BLaER1 (cell line): ENCODE data around the gene SLC2A9.

Source experiments
- H3K27ac ChIP-seq: shearing (Covaris generic); formaldehyde crosslinking; 2 replicates; pipeline ENCODE4 v1.8.1; 2022
- H3K27me3 ChIP-seq: shearing (Covaris generic); formaldehyde crosslinking; 2 replicates; pipeline ENCODE4 v1.8.1; 2022
- H3K36me3 ChIP-seq: shearing (Covaris generic); formaldehyde crosslinking; 2 replicates; pipeline ENCODE4 v1.8.1; 2022
- H3K4me1 ChIP-seq: shearing (Covaris generic); formaldehyde crosslinking; 2 replicates; pipeline ENCODE4 v1.8.1; 2022
- H3K4me2 ChIP-seq: shearing (Covaris generic); formaldehyde crosslinking; 2 replicates; pipeline ENCODE4 v1.8.1; 2022
- H3K4me3 ChIP-seq: shearing (Covaris generic); formaldehyde crosslinking; 2 replicates; pipeline ENCODE4 v1.8.1; 2022
- H3K9ac ChIP-seq: shearing (Covaris generic); formaldehyde crosslinking; 2 replicates; pipeline ENCODE4 v1.8.1; 2022
- H3K9me3 ChIP-seq: shearing (Covaris generic); formaldehyde crosslinking; 2 replicates; pipeline ENCODE4 v1.8.1; 2022
- H4K20me1 ChIP-seq: shearing (Covaris generic); formaldehyde crosslinking; 2 replicates; pipeline ENCODE4 v1.8.1; 2022
- Cebpa-rat ChIP-seq: shearing (Covaris generic); IDR thresholded peaks from 2 replicates; pipeline ENCODE4 v1.8.1; 2022

SLC2A9 gene

GRCh38 chr4:10011885-10012284 is 9.4 kb downstream of the SLC2A9 start:
- H3K9me3 ChIP-seq = no peaks in the 10 kb centered on the region
- peaks cover 49% of the 10 kb centered on the region for H3K4me1 ChIP-seq
- no peaks in the 10 kb centered on the region for H3K27me3 ChIP-seq
- no peak overlapping the region for H3K4me2 ChIP-seq
- H3K4me3 ChIP-seq = no peak overlapping the region
- H4K20me1 ChIP-seq = no peaks in the 10 kb centered on the region
- no peak for TF ChIP-seq Cebpa-rat
- H3K36me3 ChIP-seq = no peaks in the 10 kb centered on the region
- H3K9ac ChIP-seq = no peak overlapping the region
- H3K27ac ChIP-seq = no peak overlapping the region

GRCh38 chr4:10011277-10011676 is 10.0 kb downstream of the SLC2A9 start:
- Histone ChIP-seq H3K9me3 (no peaks in the 10 kb centered on the region), H4K20me1 (no peaks in the 10 kb centered on the region), H3K4me3 (no peak overlapping the region), H3K4me1 (peaks cover 55% of the 10 kb centered on the region), H3K9ac (no peak overlapping the region), H3K36me3 (no peaks in the 10 kb centered on the region), H3K4me2 (no peak overlapping the region), H3K27me3 (no peaks in the 10 kb centered on the region), H3K27ac (no peak overlapping the region)
- no peak for TF ChIP-seq Cebpa-rat

DNA sequence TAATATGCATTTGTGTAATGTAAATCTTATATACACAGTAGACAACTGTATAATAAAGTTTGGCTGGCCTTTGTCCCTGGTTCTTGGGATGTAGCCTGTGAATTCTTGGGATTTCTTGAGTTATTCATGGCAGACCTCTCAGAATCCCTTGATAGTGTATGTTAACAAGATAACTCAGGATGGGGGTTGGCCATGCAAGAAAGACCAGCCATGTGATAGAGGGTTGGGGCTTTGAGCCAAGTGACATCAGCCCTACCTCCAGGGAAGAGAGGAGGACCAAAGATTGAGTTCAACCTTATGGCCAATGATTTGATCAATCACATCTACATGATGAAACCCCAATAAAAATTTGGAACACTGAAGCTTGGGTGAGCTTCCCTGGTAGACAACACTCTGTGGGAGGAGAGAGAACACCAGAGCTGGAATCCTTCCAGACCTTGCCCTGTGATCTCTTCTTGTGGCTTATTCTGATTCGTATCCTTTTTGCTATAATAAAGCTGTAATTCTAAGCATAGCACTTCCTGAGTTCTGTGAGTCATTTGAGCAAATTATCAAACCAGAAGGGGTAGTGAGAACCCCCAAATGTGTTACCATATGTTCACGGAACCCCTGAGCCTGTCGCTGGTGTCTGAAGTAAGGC is 11.3 kb downstream of the SLC2A9 start:
- Histone ChIP-seq H4K20me1 (no peaks in the 10 kb centered on the region), H3K4me3 (no peak overlapping the region), H3K27me3 (no peaks in the 10 kb centered on the region), H3K36me3 (no peaks in the 10 kb centered on the region), H3K9me3 (no peaks in the 10 kb centered on the region), H3K27ac (no peak overlapping the region), H3K4me1 (peaks cover 58% of the 10 kb centered on the region), H3K4me2 (peak overlapping the region; percentile 42), H3K9ac (no peak overlapping the region)
- TF ChIP-seq Cebpa-rat = no peak

DNA sequence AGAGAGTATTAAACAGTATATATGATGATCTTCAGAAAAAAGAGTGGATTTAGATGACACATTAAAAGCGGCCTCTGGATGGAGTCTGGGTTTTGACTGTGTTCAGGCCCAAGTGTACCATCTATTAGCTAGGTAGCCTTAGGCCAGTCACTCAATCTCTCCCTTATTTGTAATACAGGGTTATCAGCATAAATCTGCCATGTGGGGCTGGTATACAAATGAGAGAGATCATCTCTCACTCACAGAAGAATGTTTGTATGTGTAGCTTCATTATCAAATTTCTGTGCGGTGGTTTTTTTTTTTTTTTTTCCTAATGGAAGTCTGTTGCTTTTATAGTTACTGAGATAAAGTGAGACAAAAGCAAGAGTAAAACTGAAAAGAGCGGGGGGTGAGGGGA is 12.7 kb downstream of the SLC2A9 start:
- no peak overlapping the region for H3K9ac ChIP-seq
- no peak overlapping the region for H3K27ac ChIP-seq
- H4K20me1 ChIP-seq = no peaks in the 10 kb centered on the region
- no peak overlapping the region for H3K4me3 ChIP-seq
- no peak for TF ChIP-seq Cebpa-rat
- H3K27me3 ChIP-seq = no peaks in the 10 kb centered on the region
- H3K4me1 ChIP-seq = peaks cover 45% of the 10 kb centered on the region
- no peaks in the 10 kb centered on the region for H3K9me3 ChIP-seq
- no peaks in the 10 kb centered on the region for H3K36me3 ChIP-seq
- 0 out of 2 replicates have a peak overlapping the region, but pooled peaks have one; percentile 88 for H3K4me2 ChIP-seq

DNA sequence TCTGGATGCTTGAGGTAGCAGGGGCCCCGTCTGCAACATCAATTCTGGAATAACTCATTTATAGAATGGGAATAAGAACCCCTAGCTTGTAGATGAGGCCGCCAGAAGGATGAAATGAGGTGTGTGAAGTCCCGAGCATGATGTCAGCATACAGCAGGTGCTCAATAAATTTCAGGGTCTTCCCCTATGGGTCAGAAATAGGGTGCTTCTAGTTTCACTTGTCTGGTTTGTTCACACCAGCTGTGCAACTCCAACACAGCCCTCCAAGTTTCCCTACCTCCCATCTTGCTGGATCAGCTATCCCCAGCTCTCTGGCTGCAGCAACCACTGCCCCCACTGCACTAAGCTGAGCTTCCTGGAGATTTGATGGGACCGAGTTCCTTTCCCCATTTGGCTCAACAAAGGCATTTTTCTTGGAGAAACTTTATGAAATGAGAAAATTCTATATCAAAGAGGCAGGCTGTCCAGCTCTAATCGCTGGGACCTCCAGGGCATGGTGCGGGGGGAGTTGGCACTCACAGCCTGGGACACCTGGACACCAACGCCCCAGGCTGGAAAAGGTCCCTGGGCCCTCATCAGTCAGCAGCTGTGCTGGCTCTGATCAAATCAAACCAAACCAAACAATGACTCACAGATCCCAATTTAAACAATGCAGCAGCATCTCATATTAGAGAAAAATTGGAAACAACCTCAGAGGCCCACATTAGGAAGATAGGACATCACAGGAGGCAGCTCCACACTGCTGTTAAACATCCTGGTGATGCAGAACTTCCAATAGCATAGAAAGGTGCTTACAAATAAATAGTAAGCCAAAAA is 13.3 kb downstream of the SLC2A9 start:
- H3K4me2 ChIP-seq = peak overlapping the region; percentile 88; the same call in 1 of the 2 replicates

DNA sequence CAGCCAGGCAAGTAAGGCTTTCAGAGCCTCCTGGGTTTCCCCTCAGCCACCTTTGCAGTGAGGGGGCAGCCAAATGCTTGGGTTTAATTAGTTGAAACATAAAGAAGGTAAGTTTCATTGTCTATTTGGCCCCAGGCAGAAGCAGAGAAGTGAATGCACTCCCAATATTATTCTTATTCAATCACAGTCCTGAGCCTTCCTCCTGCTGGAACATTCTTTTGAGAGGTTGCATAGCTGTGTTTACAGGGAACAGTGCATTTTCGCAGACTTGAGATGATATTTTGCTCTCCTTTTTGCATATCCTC is 13.9 kb downstream of the SLC2A9 start:
- Histone ChIP-seq H3K9me3 (no peaks in the 10 kb centered on the region), H3K4me1 (peaks cover 45% of the 10 kb centered on the region), H3K27me3 (no peaks in the 10 kb centered on the region), H3K4me2 (peak overlapping the region; percentile 88), H3K4me3 (0 out of 2 replicates have a peak overlapping the region, but pooled peaks have one; percentile 36), H3K36me3 (no peaks in the 10 kb centered on the region), H4K20me1 (no peaks in the 10 kb centered on the region), H3K27ac (peak overlapping the region; percentile 67; the same call in 1 of the 2 replicates), H3K9ac (no peak overlapping the region)
- TF ChIP-seq Cebpa-rat = no peak

More for the DNA sequence above, 13.3 kb downstream of the SLC2A9 start:
- Histone ChIP-seq H3K9me3 (no peaks in the 10 kb centered on the region), H3K4me1 (peaks cover 45% of the 10 kb centered on the region), H3K27me3 (no peaks in the 10 kb centered on the region), H3K9ac (no peak overlapping the region), H3K36me3 (no peaks in the 10 kb centered on the region), H3K27ac (0 out of 2 replicates have a peak overlapping the region, but pooled peaks have one; percentile 5), H3K4me3 (no peak overlapping the region), H4K20me1 (no peaks in the 10 kb centered on the region)
- TF ChIP-seq Cebpa-rat = no peak

GRCh38 chr4:10006601-10007435 is 14.5 kb downstream of the SLC2A9 start:
- peak overlapping the region; percentile 88 for H3K4me2 ChIP-seq
- H3K9me3 ChIP-seq = no peaks in the 10 kb centered on the region; the same call in 1 of the 2 replicates
- H4K20me1 ChIP-seq = no peaks in the 10 kb centered on the region
- H3K4me3 ChIP-seq = peak overlapping the region; percentile 36; the same call in 1 of the 2 replicates
- no peaks in the 10 kb centered on the region for H3K27me3 ChIP-seq
- peaks cover 45% of the 10 kb centered on the region for H3K4me1 ChIP-seq
- no peaks in the 10 kb centered on the region for H3K36me3 ChIP-seq
- peak overlapping the region; percentile 52 for H3K9ac ChIP-seq
- peak overlapping the region; percentile 67 for H3K27ac ChIP-seq
- no peak for TF ChIP-seq Cebpa-rat

- Histone ChIP-seq H3K36me3 (no peaks in the 10 kb centered on the region), H4K20me1 (no peaks in the 10 kb centered on the region), H3K4me3 (peak overlapping the region; percentile 36; the same call in 1 of the 2 replicates), H3K4me2 (peak overlapping the region; percentile 88), H3K27me3 (no peaks in the 10 kb centered on the region), H3K4me1 (peaks cover 45% of the 10 kb centered on the region), H3K9ac (peak overlapping the region; percentile 52), H3K27ac (peak overlapping the region; percentile 67), H3K9me3 (no peaks in the 10 kb centered on the region; the same call in 1 of the 2 replicates)
- peak; percentile 85 for TF ChIP-seq Cebpa-rat
Observed at GRCh38 chr4:10006231-10006600, 15.1 kb downstream of the SLC2A9 start.

GRCh38 chr4:10005632-10006031 is 15.7 kb downstream of the SLC2A9 start:
- no peak overlapping the region for H3K4me3 ChIP-seq
- H3K36me3 ChIP-seq = no peaks in the 10 kb centered on the region
- H3K27ac ChIP-seq = peak overlapping the region; percentile 22; the same call in 1 of the 2 replicates
- no peak overlapping the region for H3K9ac ChIP-seq
- peaks cover 47% of the 10 kb centered on the region for H3K4me1 ChIP-seq
- H4K20me1 ChIP-seq = no peaks in the 10 kb centered on the region
- no peaks in the 10 kb centered on the region; the same call in 1 of the 2 replicates for H3K9me3 ChIP-seq
- no peak for TF ChIP-seq Cebpa-rat
- H3K27me3 ChIP-seq = no peaks in the 10 kb centered on the region
- peak overlapping the region; percentile 88 for H3K4me2 ChIP-seq
